ENCODE results near the gene CCDC186.

CCDC186 gene

GRCh38 chr10:114115661-114116445, 58.1 kb downstream of the CCDC186 start:
- no peak for FAIRE-seq
- DNase-seq (ENCODE audit: low spot score), result no peak

- peak; percentile 45 for DNase-seq (ENCODE audit: low spot score)
- FAIRE-seq, result no peak
These were observed 63.6 kb downstream of the CCDC186 start for GRCh38 chr10:114110174-114110972.

- no peak for FAIRE-seq
- DNase-seq (ENCODE audit: low spot score), result peak; percentile 53
These were observed 70.7 kb downstream of the CCDC186 start for GRCh38 chr10:114103284-114103683.

GRCh38 chr10:114102256-114102655, 71.7 kb downstream of the CCDC186 start:
- DNase-seq (ENCODE audit: low spot score) (no peak), FAIRE-seq (no peak)

GRCh38 chr10:114100848-114101741, 72.9 kb downstream of the CCDC186 start:
- no peak for FAIRE-seq
- no peak for DNase-seq (ENCODE audit: low spot score)

GRCh38 chr10:114096864-114097263, 77.1 kb downstream of the CCDC186 start:
- DNase-seq (ENCODE audit: low spot score) (no peak), FAIRE-seq (no peak)

- DNase-seq (ENCODE audit: low spot score) (no peak), FAIRE-seq (no peak)
These were observed 78.3 kb downstream of the CCDC186 start for GRCh38 chr10:114095559-114096337.

- FAIRE-seq (no peak), DNase-seq (ENCODE audit: low spot score) (no peak)
These were observed 79.2 kb downstream of the CCDC186 start for GRCh38 chr10:114094795-114095194.

- FAIRE-seq, result no peak
- DNase-seq (ENCODE audit: low spot score), result no peak
These were observed 86.3 kb downstream of the CCDC186 start for GRCh38 chr10:114087655-114088054.

GRCh38 chr10:114087255-114087654, 86.7 kb downstream of the CCDC186 start:
- no peak for DNase-seq (ENCODE audit: low spot score)
- FAIRE-seq, result no peak

GRCh38 chr10:114084215-114084614, 89.8 kb downstream of the CCDC186 start:
- no peak for DNase-seq (ENCODE audit: low spot score)
- FAIRE-seq, result no peak

- DNase-seq (ENCODE audit: low spot score), result no peak
- no peak for FAIRE-seq
These were observed 91.0 kb downstream of the CCDC186 start for GRCh38 chr10:114083040-114083439.

- FAIRE-seq (no peak), DNase-seq (ENCODE audit: low spot score) (no peak)
These were observed 92.0 kb downstream of the CCDC186 start for GRCh38 chr10:114081911-114082583.

- no peak for DNase-seq (ENCODE audit: low spot score)
- FAIRE-seq, result no peak
These were observed 94.6 kb downstream of the CCDC186 start for GRCh38 chr10:114079421-114079820.

- no peak for DNase-seq (ENCODE audit: low spot score)
- FAIRE-seq, result no peak
These were observed 95.7 kb downstream of the CCDC186 start for GRCh38 chr10:114078346-114078745.

- FAIRE-seq (no peak), DNase-seq (ENCODE audit: low spot score) (no peak)
These were observed 96.2 kb downstream of the CCDC186 start for GRCh38 chr10:114077815-114078219.

- DNase-seq (ENCODE audit: low spot score), result no peak
- no peak for FAIRE-seq
These were observed 96.7 kb downstream of the CCDC186 start for GRCh38 chr10:114077347-114077746.

- no peak for FAIRE-seq
- no peak for DNase-seq (ENCODE audit: low spot score)
These were observed 98.9 kb downstream of the CCDC186 start for GRCh38 chr10:114075093-114075492.

GRCh38 chr10:114073395-114074186, 100.4 kb downstream of the CCDC186 start:
- DNase-seq (ENCODE audit: low spot score) (no peak), FAIRE-seq (no peak)

Data from urothelium cell line (cell line).